GM23338 (cell line): Measurements from ENCODE around the gene RNFT1.

Experiments used
- CREB1 ChIP-seq: fragments of 250-450 bp; sonication (Bioruptor Pico); IDR thresholded peaks from 2 replicates; pipeline ENCODE4 v1.5.0; 2020; ENCODE audit warnings: low read depth, mild to moderate bottlenecking, moderate library complexity
- EZH2 ChIP-seq: fragments of 200-600 bp; sonication (generic); IDR thresholded peaks from one replicate; pipeline ENCODE4 v1.8.0; 2017; ENCODE audit warnings: antibody characterized with exemption, mild to moderate bottlenecking, low read depth; ENCODE audit not compliant: unreplicated experiment
- EZH2phosphoT487 ChIP-seq: fragments of 200-600 bp; sonication (generic); IDR thresholded peaks from one replicate; pipeline ENCODE4 v1.8.1; 2018; ENCODE audit warnings: antibody characterized with exemption; ENCODE audit not compliant: unreplicated experiment
- NANOG ChIP-seq: IDR thresholded peaks from 2 replicates; pipeline ENCODE4 v1.6.1; 2016; ENCODE audit warnings: antibody characterized with exemption, borderline replicate concordance
- POLR2AphosphoS5 ChIP-seq: IDR thresholded peaks from 2 replicates; pipeline ENCODE4 v1.6.1; 2016; ENCODE audit warnings: antibody characterized with exemption, low read depth
- STAT1 ChIP-seq: IDR thresholded peaks from one replicate; pipeline ENCODE4 v1.6.1; 2016; ENCODE audit warnings: antibody characterized with exemption; ENCODE audit not compliant: unreplicated experiment
- ZNF114 ChIP-seq: fragments of 250-450 bp; sonication (Bioruptor Pico); IDR thresholded peaks from 2 replicates; pipeline ENCODE4 v1.5.0; 2020; ENCODE audit warnings: mild to moderate bottlenecking, moderate library complexity
- TF ChIP-seq, protein P1 (sequence below): IDR thresholded peaks from one replicate; pipeline ENCODE4 v1.6.1; 2018; ENCODE audit warnings: antibody characterized with exemption; ENCODE audit not compliant: unreplicated experiment
- TF ChIP-seq, protein P2 (sequence below), 2 experiments: fragments of 200-600 bp in 1 of 2; sonication (generic) in 1 of 2; conservative IDR thresholded peaks; 2 replicates each; pipeline versions ENCODE4 v1.5.1 to v1.6.1; 2016 to 2017; ENCODE audit warnings: antibody characterized with exemption in 2 of 2, low read depth in 2 of 2, mild to moderate bottlenecking in 2 of 2, moderate library complexity in 1 of 2

DNA sequence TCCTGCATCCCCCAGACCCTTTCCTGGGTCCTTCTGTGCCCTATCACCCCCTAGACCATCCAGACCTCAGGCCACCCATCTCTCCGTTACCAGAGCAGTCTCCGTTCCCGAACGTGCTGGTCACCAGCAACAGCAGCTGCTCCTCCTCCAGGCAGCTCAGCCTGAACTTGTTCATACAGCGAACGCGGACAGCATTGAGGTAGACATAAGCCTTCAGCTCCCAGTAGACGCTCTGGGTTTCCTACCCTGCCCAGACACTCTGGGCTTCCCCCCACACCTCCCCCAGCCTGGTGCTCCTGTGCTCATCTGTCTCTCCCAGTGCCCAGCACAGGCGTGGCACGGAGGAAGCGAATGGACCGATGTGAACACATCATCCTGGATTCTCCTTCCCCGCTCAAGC lies 41.6 kb upstream of the RNFT1 start:
- TF ChIP-seq, protein P1, sequence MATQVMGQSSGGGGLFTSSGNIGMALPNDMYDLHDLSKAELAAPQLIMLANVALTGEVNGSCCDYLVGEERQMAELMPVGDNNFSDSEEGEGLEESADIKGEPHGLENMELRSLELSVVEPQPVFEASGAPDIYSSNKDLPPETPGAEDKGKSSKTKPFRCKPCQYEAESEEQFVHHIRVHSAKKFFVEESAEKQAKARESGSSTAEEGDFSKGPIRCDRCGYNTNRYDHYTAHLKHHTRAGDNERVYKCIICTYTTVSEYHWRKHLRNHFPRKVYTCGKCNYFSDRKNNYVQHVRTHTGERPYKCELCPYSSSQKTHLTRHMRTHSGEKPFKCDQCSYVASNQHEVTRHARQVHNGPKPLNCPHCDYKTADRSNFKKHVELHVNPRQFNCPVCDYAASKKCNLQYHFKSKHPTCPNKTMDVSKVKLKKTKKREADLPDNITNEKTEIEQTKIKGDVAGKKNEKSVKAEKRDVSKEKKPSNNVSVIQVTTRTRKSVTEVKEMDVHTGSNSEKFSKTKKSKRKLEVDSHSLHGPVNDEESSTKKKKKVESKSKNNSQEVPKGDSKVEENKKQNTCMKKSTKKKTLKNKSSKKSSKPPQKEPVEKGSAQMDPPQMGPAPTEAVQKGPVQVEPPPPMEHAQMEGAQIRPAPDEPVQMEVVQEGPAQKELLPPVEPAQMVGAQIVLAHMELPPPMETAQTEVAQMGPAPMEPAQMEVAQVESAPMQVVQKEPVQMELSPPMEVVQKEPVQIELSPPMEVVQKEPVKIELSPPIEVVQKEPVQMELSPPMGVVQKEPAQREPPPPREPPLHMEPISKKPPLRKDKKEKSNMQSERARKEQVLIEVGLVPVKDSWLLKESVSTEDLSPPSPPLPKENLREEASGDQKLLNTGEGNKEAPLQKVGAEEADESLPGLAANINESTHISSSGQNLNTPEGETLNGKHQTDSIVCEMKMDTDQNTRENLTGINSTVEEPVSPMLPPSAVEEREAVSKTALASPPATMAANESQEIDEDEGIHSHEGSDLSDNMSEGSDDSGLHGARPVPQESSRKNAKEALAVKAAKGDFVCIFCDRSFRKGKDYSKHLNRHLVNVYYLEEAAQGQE: no peak
- TF ChIP-seq, protein P2, sequence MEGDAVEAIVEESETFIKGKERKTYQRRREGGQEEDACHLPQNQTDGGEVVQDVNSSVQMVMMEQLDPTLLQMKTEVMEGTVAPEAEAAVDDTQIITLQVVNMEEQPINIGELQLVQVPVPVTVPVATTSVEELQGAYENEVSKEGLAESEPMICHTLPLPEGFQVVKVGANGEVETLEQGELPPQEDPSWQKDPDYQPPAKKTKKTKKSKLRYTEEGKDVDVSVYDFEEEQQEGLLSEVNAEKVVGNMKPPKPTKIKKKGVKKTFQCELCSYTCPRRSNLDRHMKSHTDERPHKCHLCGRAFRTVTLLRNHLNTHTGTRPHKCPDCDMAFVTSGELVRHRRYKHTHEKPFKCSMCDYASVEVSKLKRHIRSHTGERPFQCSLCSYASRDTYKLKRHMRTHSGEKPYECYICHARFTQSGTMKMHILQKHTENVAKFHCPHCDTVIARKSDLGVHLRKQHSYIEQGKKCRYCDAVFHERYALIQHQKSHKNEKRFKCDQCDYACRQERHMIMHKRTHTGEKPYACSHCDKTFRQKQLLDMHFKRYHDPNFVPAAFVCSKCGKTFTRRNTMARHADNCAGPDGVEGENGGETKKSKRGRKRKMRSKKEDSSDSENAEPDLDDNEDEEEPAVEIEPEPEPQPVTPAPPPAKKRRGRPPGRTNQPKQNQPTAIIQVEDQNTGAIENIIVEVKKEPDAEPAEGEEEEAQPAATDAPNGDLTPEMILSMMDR (conservative IDR thresholded peaks at IDR 0.05; ENCODE audit: low read depth in 2 of 2): no peak
- TF ChIP-seq CREB1 (CRISPR knock-in tag): no peak
- TF ChIP-seq EZH2: no peak
- no peak for TF ChIP-seq ZNF114 (CRISPR knock-in tag)
- no peak for TF ChIP-seq STAT1
- TF ChIP-seq EZH2phosphoT487: no peak
- TF ChIP-seq POLR2AphosphoS5: no peak
- no peak for TF ChIP-seq NANOG
